ENCODE data around the gene MLLT3. TPM values are rescaled to one million over a fixed set of nuclear protein-coding genes. Genes with fewer than 3 reads are reported as not detected.

MLLT3 gene
- total RNA-seq, 1 donor from 2014 or later: 35.1 TPM

DNA sequence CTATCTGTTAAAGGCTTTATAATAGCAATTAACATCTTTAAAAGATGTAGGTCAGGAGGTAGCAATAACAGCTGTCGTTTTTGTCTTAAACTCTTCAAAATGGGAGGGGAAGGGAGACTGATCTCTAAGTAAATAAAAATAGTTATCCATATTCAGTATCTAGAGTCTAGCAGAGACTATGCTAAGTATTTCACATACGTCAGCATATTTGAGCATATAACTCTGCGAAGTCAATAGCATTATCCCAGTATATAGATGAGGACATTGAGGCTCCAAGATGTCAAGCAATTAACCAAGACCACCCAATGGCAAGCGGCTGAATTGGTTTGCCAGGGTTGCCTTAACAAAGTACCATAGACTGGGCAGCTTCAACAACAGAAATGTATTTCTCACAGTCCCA lies 316.8 kb downstream of the MLLT3 start:
- no peak overlapping the region for H3K4me2 ChIP-seq (ENCODE audit: low read length)
- H3K27ac Mint-ChIP-seq (ENCODE audit: unreplicated experiment): no peak overlapping the region
- no peaks in the 10 kb centered on the region for H3K4me1 ChIP-seq (ENCODE audit: insufficient read depth, low read length)
- H3K27me3 ChIP-seq (ENCODE audit: insufficient read depth, low read length): no peaks in the 10 kb centered on the region
- no peaks in the 10 kb centered on the region for H3K9me3 Mint-ChIP-seq (ENCODE audit: unreplicated experiment)
- peaks cover 4% of the 10 kb centered on the region for H3K27me3 Mint-ChIP-seq (ENCODE audit: low read depth, unreplicated experiment)
- no peaks in the 10 kb centered on the region for H3K9me3 ChIP-seq (ENCODE audit: insufficient read depth, low read depth, low read length)
- H3K36me3 ChIP-seq (ENCODE audit: insufficient read depth, low read length): no peaks in the 10 kb centered on the region
- TF ChIP-seq EZH2 (IDR thresholded peaks at IDR 0.05; ENCODE audit: insufficient read depth, low read length): no peak
- TF ChIP-seq, protein P1, sequence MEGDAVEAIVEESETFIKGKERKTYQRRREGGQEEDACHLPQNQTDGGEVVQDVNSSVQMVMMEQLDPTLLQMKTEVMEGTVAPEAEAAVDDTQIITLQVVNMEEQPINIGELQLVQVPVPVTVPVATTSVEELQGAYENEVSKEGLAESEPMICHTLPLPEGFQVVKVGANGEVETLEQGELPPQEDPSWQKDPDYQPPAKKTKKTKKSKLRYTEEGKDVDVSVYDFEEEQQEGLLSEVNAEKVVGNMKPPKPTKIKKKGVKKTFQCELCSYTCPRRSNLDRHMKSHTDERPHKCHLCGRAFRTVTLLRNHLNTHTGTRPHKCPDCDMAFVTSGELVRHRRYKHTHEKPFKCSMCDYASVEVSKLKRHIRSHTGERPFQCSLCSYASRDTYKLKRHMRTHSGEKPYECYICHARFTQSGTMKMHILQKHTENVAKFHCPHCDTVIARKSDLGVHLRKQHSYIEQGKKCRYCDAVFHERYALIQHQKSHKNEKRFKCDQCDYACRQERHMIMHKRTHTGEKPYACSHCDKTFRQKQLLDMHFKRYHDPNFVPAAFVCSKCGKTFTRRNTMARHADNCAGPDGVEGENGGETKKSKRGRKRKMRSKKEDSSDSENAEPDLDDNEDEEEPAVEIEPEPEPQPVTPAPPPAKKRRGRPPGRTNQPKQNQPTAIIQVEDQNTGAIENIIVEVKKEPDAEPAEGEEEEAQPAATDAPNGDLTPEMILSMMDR (IDR thresholded peaks at IDR 0.05; ENCODE audit: insufficient read depth, low read depth, low read length): no peak
- H3K4me3 ChIP-seq (ENCODE audit: insufficient read depth, low read depth, low read length): no peak overlapping the region
- H3K27ac ChIP-seq (ENCODE audit: low read depth, low read length): no peak overlapping the region
- no peaks in the 10 kb centered on the region for H3K79me2 ChIP-seq (ENCODE audit: insufficient read depth, low read length)
- H3K4me3 Mint-ChIP-seq (ENCODE audit: unreplicated experiment): no peak overlapping the region
- no peak overlapping the region for H3K9ac ChIP-seq (ENCODE audit: low read length)
- H3K36me3 Mint-ChIP-seq (ENCODE audit: low read depth, unreplicated experiment): no peaks in the 10 kb centered on the region
- FAIRE-seq: no peak
- peaks cover 2% of the 10 kb centered on the region for H3K4me1 Mint-ChIP-seq (ENCODE audit: low read depth, unreplicated experiment)
- no peak for DNase-seq (ENCODE audit: low read depth)
- H4K20me1 ChIP-seq (ENCODE audit: insufficient read depth, low read length): no peaks in the 10 kb centered on the region
- no peak overlapping the region for H2AFZ ChIP-seq (ENCODE audit: low read depth, low read length)

DNA sequence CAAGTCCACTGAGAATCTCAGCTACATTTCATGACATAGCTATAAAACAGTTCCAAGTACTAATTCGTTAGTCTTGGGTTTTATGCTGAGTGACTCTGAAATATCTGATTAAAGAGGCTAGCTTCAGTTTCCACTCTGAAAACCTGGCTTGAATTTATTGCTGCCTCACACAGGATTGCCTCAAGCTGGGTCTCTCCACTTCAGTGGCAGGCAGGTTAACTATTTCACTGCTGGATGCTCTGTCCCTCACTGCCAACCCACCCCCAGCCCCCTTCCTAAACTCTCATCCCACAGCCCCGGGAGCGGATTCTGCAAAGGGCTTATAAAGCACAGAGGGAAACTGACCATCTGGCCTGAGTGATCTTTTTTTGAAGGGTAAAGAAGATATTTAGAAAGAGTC lies 318.3 kb downstream of the MLLT3 start:
- no peaks in the 10 kb centered on the region for H3K27me3 ChIP-seq (ENCODE audit: insufficient read depth, low read length)

DNA sequence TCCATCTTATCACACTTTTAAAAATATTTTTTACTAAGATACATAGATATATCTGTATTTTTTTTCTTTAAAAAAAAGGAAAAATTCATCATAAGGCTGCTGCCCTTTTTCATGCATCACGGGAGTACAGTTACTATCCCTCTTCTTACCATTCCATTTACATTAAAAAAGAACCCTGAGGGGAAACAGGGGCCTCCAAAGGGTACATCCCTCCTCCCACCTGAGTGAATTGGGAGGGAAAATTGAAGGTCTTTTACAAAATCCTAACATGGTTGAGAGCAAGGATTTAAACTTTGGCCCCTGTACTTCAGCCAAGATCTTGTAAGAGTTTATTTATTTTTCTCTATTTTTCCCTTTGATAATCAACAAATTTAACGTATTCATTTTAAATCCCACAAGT lies 319.2 kb downstream of the MLLT3 start:
- Mint-ChIP-seq H3K27ac (ENCODE audit: unreplicated experiment) (no peak overlapping the region), H3K9me3 (ENCODE audit: unreplicated experiment) (no peaks in the 10 kb centered on the region), H3K4me3 (ENCODE audit: unreplicated experiment) (no peak overlapping the region), H3K36me3 (ENCODE audit: low read depth, unreplicated experiment) (no peaks in the 10 kb centered on the region), H3K27me3 (ENCODE audit: low read depth, unreplicated experiment) (peaks cover 4% of the 10 kb centered on the region), H3K4me1 (ENCODE audit: low read depth, unreplicated experiment) (peaks cover 6% of the 10 kb centered on the region)
- Histone ChIP-seq H3K79me2 (ENCODE audit: insufficient read depth, low read length) (no peaks in the 10 kb centered on the region), H3K4me2 (ENCODE audit: low read length) (no peak overlapping the region), H3K27me3 (ENCODE audit: insufficient read depth, low read length) (no peaks in the 10 kb centered on the region), H3K27ac (ENCODE audit: low read depth, low read length) (no peak overlapping the region), H4K20me1 (ENCODE audit: insufficient read depth, low read length) (no peaks in the 10 kb centered on the region), H3K9me3 (ENCODE audit: insufficient read depth, low read depth, low read length) (no peaks in the 10 kb centered on the region), H3K36me3 (ENCODE audit: insufficient read depth, low read length) (no peaks in the 10 kb centered on the region), H3K9ac (ENCODE audit: low read length) (no peak overlapping the region), H2AFZ (ENCODE audit: low read depth, low read length) (no peak overlapping the region), H3K4me1 (ENCODE audit: insufficient read depth, low read length) (peaks cover under 1% of the 10 kb centered on the region), H3K4me3 (ENCODE audit: insufficient read depth, low read depth, low read length) (no peak overlapping the region)
- DNase-seq (ENCODE audit: low read depth): no peak
- no peak for FAIRE-seq
- TF ChIP-seq, protein P1 (IDR thresholded peaks at IDR 0.05; ENCODE audit: insufficient read depth, low read depth, low read length): no peak
- no peak for TF ChIP-seq EZH2 (IDR thresholded peaks at IDR 0.05; ENCODE audit: insufficient read depth, low read length)

More for the DNA sequence above, 318.3 kb downstream of the MLLT3 start:
- Histone ChIP-seq H3K27ac (ENCODE audit: low read depth, low read length) (no peak overlapping the region), H3K9me3 (ENCODE audit: insufficient read depth, low read depth, low read length) (no peaks in the 10 kb centered on the region), H3K4me3 (ENCODE audit: insufficient read depth, low read depth, low read length) (no peak overlapping the region), H4K20me1 (ENCODE audit: insufficient read depth, low read length) (no peaks in the 10 kb centered on the region), H3K36me3 (ENCODE audit: insufficient read depth, low read length) (no peaks in the 10 kb centered on the region), H3K4me2 (ENCODE audit: low read length) (no peak overlapping the region), H2AFZ (ENCODE audit: low read depth, low read length) (no peak overlapping the region), H3K9ac (ENCODE audit: low read length) (no peak overlapping the region), H3K79me2 (ENCODE audit: insufficient read depth, low read length) (no peaks in the 10 kb centered on the region), H3K4me1 (ENCODE audit: insufficient read depth, low read length) (no peaks in the 10 kb centered on the region)
- FAIRE-seq (no peak), DNase-seq (ENCODE audit: low read depth) (no peak)
- Mint-ChIP-seq H3K27ac (ENCODE audit: unreplicated experiment) (no peak overlapping the region), H3K4me1 (ENCODE audit: low read depth, unreplicated experiment) (peaks cover 4% of the 10 kb centered on the region), H3K36me3 (ENCODE audit: low read depth, unreplicated experiment) (no peaks in the 10 kb centered on the region), H3K27me3 (ENCODE audit: low read depth, unreplicated experiment) (peaks cover 4% of the 10 kb centered on the region), H3K4me3 (ENCODE audit: unreplicated experiment) (no peak overlapping the region), H3K9me3 (ENCODE audit: unreplicated experiment) (no peaks in the 10 kb centered on the region)
- TF ChIP-seq, protein P1 (IDR thresholded peaks at IDR 0.05; ENCODE audit: insufficient read depth, low read depth, low read length): no peak
- TF ChIP-seq EZH2 (IDR thresholded peaks at IDR 0.05; ENCODE audit: insufficient read depth, low read length): no peak
